A549 treated with CpdA at 1 μM for 4 hours (cell line): ENCODE results near the gene ALOX15B. TPM values are rescaled to one million over a fixed set of nuclear protein-coding genes. Genes with fewer than 3 reads are reported as not detected.

ENCODE experiments used
- total RNA-seq: library from RNA; stranded (reverse); fragments of 200-300 nt; extraction: Qiagen RNA extraction; gene quantifications from 5 replicates; pipeline ENCODE4 v1.2.3, GENCODE V29; 2022; ENCODE audit warnings: low read depth

The ALOX15B gene, protein sequence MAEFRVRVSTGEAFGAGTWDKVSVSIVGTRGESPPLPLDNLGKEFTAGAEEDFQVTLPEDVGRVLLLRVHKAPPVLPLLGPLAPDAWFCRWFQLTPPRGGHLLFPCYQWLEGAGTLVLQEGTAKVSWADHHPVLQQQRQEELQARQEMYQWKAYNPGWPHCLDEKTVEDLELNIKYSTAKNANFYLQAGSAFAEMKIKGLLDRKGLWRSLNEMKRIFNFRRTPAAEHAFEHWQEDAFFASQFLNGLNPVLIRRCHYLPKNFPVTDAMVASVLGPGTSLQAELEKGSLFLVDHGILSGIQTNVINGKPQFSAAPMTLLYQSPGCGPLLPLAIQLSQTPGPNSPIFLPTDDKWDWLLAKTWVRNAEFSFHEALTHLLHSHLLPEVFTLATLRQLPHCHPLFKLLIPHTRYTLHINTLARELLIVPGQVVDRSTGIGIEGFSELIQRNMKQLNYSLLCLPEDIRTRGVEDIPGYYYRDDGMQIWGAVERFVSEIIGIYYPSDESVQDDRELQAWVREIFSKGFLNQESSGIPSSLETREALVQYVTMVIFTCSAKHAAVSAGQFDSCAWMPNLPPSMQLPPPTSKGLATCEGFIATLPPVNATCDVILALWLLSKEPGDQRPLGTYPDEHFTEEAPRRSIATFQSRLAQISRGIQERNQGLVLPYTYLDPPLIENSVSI
- total RNA-seq: not detected in 5 replicates

DNA sequence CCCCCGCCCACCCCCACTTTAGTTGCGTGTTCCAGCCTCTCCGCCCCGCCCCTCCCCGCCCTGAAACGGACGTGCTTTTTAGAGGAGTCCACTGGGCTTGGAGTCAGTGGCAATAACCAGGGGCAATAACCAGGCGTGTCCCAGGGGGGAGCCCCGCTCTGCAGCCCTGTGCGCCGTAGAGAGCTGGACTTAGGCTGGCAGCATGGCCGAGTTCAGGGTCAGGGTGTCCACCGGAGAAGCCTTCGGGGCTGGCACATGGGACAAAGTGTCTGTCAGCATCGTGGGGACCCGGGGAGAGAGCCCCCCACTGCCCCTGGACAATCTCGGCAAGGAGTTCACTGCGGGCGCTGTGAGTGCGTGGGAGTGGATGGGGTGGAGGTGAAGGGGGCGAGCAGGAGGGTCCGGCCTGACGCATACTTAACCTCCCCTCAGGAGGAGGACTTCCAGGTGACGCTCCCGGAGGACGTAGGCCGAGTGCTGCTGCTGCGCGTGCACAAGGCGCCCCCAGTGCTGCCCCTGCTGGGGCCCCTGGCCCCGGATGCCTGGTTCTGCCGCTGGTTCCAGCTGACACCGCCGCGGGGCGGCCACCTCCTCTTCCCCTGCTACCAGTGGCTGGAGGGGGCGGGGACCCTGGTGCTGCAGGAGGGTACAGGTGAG, at the start of gene ALOX15B:
Gene ALOX15B (plus strand): TSS at position 106 of the 657 bp plus-strand sequence. CDS start 97 bp downstream, at position 203.

DNA sequence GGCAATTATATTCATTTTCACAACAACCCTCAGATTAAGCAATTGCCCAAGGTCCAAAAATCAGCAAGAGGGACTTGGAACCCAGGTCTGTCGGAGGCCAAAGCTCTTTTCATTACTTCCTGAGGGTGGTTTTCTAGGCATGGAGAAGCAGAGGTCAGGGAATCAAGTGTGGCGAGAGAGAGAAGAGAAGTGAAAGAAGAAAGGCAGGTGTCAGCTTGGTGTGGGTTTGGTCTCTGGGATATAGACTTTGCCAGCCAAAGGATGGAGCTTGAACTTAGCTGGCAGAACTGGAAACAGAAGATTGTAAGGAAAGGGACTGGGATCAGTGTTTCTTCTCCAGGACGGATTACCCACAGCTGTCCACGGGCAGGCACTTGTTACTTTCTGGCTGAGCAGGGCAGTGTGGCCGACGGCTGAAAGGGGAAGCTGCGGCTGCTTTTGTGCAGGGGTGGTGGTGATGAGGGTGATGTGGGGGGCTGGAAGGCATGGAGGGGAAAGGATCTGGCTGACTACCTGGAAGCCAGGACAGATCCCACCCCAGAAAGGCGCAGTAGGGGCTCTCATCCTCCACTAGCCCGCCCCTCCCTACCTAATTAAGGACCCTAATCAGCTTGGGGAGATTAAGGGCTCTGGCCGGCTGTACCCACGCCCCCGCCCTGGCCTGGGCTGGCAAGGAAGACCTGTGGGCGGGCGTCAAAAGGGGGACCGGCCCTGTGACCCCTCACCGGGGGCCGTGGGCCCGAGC, 36.7 kb upstream of the ALOX15B start, which contains the start of gene GUCY2D:
Gene GUCY2D (plus strand): TSS at position 640 of the 745 bp plus-strand sequence. CDS start 433 bp downstream, outside the sequence.

DNA sequence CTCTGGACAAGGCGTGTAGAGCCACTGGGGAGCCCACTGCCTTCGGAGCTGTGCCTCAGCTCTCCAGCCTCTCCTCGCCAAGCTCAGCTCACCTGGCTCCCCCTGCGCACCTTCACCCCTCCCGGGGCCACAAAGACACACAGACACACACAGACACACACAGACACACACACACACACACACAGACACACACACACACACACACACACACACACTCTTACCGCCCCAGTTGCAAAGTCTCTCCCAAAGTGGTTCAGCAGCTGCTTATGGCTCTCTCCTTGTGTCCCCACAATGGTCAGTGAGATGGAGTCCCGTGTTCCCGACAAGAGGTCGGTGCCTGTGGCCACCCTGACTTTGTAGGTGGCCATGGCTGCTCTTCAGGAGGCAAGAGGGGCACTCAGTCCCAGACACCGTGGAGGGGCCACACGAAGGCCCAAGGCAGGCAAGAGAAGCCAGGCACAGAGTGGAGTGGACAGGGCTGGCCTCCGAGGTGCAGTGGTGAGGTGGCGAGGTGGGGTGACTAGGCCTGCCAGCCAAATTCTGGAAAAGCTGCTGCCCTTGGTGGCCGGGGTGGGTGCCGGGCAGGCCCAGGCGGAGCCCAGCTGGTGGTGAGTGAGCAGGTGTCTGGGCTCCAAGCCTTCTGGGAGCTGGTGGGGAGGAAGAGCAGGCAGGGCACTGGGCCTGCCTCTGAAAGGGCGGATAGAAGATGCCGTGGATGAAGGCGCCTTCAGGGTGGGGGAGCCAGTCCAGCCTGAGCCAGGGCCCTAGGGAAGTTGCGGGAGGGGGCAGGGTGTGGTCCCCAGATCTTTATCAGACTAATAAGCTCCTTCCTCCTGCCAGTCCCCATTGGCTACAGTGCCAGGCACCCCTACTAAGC, 48.5 kb downstream of the ALOX15B start, which contains the start of gene ALOX12B:
Gene ALOX12B (minus strand): TSS at position 642 of the 877 bp plus-strand sequence. CDS start 274 bp downstream, at position 368.

Other genes starting within 250 kb of the ALOX15B start
- 13.8 to 23.8 TPM (median 15.1 TPM) in 5 replicates for gene KDM6B, start 204.8 kb upstream of the ALOX15B start, total RNA-seq
- gene TMEM88, start 184.0 kb upstream of the ALOX15B start, total RNA-seq: 0.48 to 1.1 TPM (median 0.79 TPM) in 5 replicates
- gene NAA38, start 181.5 kb upstream of the ALOX15B start, total RNA-seq: 179 to 238 TPM (median 208 TPM) in 5 replicates
- gene CYB5D1, start 181.1 kb upstream of the ALOX15B start, total RNA-seq: 21.3 to 23.4 TPM (median 22.7 TPM) in 5 replicates
- 65.3 to 76.0 TPM (median 68.6 TPM) in 5 replicates for gene CHD3, start 150.3 kb upstream of the ALOX15B start, total RNA-seq
- 1.1 to 2.5 TPM (median 1.4 TPM) in 5 replicates for gene RNF227, start 122.8 kb upstream of the ALOX15B start, total RNA-seq
- gene KCNAB3, start 109.2 kb upstream of the ALOX15B start, total RNA-seq: 1.8 to 3.0 TPM (median 2.5 TPM) in 5 replicates
- 309 to 334 TPM (median 324 TPM) in 5 replicates for gene TRAPPC1, start 107.1 kb upstream of the ALOX15B start, total RNA-seq
- 36.8 to 45.9 TPM (median 39.2 TPM) in 5 replicates for gene CNTROB, start 106.9 kb upstream of the ALOX15B start, total RNA-seq
- 0.08 TPM in 1 of 5 replicates, not detected in the others for gene GUCY2D, start 36.4 kb upstream of the ALOX15B start, total RNA-seq
- gene ALOX12B, start 48.7 kb downstream of the ALOX15B start, total RNA-seq: 0.68 to 1.8 TPM (median 1.0 TPM) in 5 replicates
- gene ALOXE3, start 79.5 kb downstream of the ALOX15B start, total RNA-seq: 6.0 to 7.7 TPM (median 6.4 TPM) in 5 replicates
- gene HES7, start 85.0 kb downstream of the ALOX15B start, total RNA-seq: 0.70 to 2.5 TPM (median 1.1 TPM) in 5 replicates
- gene PER1, start 113.3 kb downstream of the ALOX15B start, total RNA-seq: 3.5 to 5.7 TPM (median 4.7 TPM) in 5 replicates
- gene VAMP2, start 123.9 kb downstream of the ALOX15B start, total RNA-seq: 20.5 to 28.0 TPM (median 23.3 TPM) in 5 replicates
- 16.3 to 20.2 TPM (median 19.7 TPM) in 5 replicates for gene TMEM107, start 137.3 kb downstream of the ALOX15B start, total RNA-seq
- 5.2 to 8.6 TPM (median 8.4 TPM) in 5 replicates for gene BORCS6, start 151.1 kb downstream of the ALOX15B start, total RNA-seq
- 153 to 173 TPM (median 159 TPM) in 5 replicates for gene AURKB, start 171.5 kb downstream of the ALOX15B start, total RNA-seq
- gene CTC1, start 209.0 kb downstream of the ALOX15B start, total RNA-seq: 10.3 to 16.9 TPM (median 14.2 TPM) in 5 replicates
- 48.7 to 57.2 TPM (median 51.2 TPM) in 5 replicates for gene PFAS, start 210.2 kb downstream of the ALOX15B start, total RNA-seq
- gene RANGRF, start 249.6 kb downstream of the ALOX15B start, total RNA-seq: 38.7 to 51.3 TPM (median 47.7 TPM) in 5 replicates